Tibial artery (tissue), 4 donors: Measurements from ENCODE around the gene OR52E6.
A peak's percentile ranks its signal among the peaks of the same experiment; 100 is the strongest.

Experiments used
- DNase-seq, 2 donors: peaks; one replicate each; pipeline ENCODE4 v3.0.0-alpha.2; 2019
- H3K27ac ChIP-seq, 2 donors: fragments of 200-600 bp; sonication (generic) in 1 of 2; 1 replicate in 1 of 2; 2 replicates in 1 of 2; pipeline ENCODE4 v1.5.1; 2018 to 2019; ENCODE audit warnings: mild to moderate bottlenecking in 1 of 2
- H3K27me3 ChIP-seq, 2 donors: fragments of 200-600 bp; sonication (generic) in 1 of 2; one replicate each; pipeline versions ENCODE4 v1.5.1 to v1.6.0; 2016 to 2019
- H3K36me3 ChIP-seq, 3 donors: fragments of 200-600 bp; sonication (generic) in 2 of 3; one replicate each; pipeline ENCODE4 v1.5.1; 2016 to 2019; ENCODE audit warnings: mild to moderate bottlenecking in 2 of 3
- H3K4me1 ChIP-seq, 4 donors: fragments of 200-600 bp; sonication (generic) in 2 of 4; 1 replicate in 3 of 4; 2 replicates in 1 of 4; pipeline ENCODE4 v1.5.1; 2016 to 2019
- H3K4me3 ChIP-seq, 2 donors: fragments of 200-600 bp; sonication (generic) in 1 of 2; 1 replicate in 1 of 2; 2 replicates in 1 of 2; pipeline ENCODE4 v1.5.1; 2018 to 2019; ENCODE audit warnings: mild to moderate bottlenecking in 2 of 2
- H3K9me3 ChIP-seq, 3 donors: fragments of 200-600 bp; sonication (generic) in 1 of 3; one replicate each; pipeline ENCODE4 v1.5.1; 2016 to 2019
- CTCF ChIP-seq, 2 experiments: fragments of 200-600 bp in 1 of 2; fragments of 450-650 bp in 1 of 2; IDR thresholded peaks; one replicate each; pipeline ENCODE4 v1.5.1; 2017 to 2019; ENCODE audit warnings: antibody characterized with exemption in 2 of 2, mild to moderate bottlenecking in 1 of 2, moderate library complexity in 1 of 2
- intact Hi-C: fragments of 100-400 bp; cut with DNase I; formaldehyde crosslinking; loops from one replicate; pipeline ENCODE4 v1.15.0; 2023; ENCODE audit warnings: low total_unique reads

OR52E6 gene

GRCh38 chr11:5809905-5810795 is 31.5 kb downstream of the OR52E6 start:
- no peak overlapping the region for H3K27ac ChIP-seq
- H3K36me3 ChIP-seq = no peaks in the 10 kb centered on the region
- H3K4me3 ChIP-seq = no peak overlapping the region
- intact Hi-C loops = loop anchor here (10.0 kb wide), 1 partner anchor 335 kb away; no protein-coding TSS in a partner anchor
- no peaks in the 10 kb centered on the region for H3K9me3 ChIP-seq
- DNase-seq = no peak
- no peak for TF ChIP-seq CTCF (IDR thresholded peaks at IDR 0.05)
- H3K4me1 ChIP-seq = peaks cover 0 to 9% (median 4%) of the 10 kb centered on the region in 4 donors
- H3K27me3 ChIP-seq = peaks cover 0 to 6% of the 10 kb centered on the region in 2 donors

DNA sequence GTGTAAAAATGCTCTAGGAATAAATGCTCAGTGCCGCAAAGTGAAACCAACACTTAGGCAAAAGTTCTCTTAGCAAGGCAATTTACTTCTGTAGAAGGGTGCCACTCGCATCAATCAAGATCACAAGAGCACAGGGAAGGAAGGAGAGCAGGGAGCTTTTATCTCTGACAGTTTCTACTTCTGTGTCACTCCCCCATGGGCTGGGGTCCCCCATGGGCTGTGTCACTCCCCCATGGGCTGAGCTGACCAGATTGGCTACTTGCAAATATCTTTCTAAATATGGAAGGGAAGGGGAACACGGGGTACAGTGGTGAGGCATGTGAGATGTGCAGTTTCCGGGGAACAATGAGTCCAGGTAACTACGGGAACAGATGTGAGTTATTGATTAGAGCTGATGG is 32.6 kb downstream of the OR52E6 start:
- no peak for DNase-seq
- no peaks in the 10 kb centered on the region for H3K36me3 ChIP-seq
- peaks cover 0 to 6% of the 10 kb centered on the region in 2 donors for H3K27me3 ChIP-seq
- peaks cover 0 to 9% (median 4%) of the 10 kb centered on the region in 4 donors for H3K4me1 ChIP-seq
- intact Hi-C loops = loop anchor here (10.0 kb wide), 1 partner anchor 334 kb away; no protein-coding TSS in a partner anchor
- no peak overlapping the region for H3K27ac ChIP-seq
- no peak for TF ChIP-seq CTCF (IDR thresholded peaks at IDR 0.05)
- H3K4me3 ChIP-seq = peak overlapping the region; percentile 35 to 37
- H3K9me3 ChIP-seq = no peaks in the 10 kb centered on the region

DNA sequence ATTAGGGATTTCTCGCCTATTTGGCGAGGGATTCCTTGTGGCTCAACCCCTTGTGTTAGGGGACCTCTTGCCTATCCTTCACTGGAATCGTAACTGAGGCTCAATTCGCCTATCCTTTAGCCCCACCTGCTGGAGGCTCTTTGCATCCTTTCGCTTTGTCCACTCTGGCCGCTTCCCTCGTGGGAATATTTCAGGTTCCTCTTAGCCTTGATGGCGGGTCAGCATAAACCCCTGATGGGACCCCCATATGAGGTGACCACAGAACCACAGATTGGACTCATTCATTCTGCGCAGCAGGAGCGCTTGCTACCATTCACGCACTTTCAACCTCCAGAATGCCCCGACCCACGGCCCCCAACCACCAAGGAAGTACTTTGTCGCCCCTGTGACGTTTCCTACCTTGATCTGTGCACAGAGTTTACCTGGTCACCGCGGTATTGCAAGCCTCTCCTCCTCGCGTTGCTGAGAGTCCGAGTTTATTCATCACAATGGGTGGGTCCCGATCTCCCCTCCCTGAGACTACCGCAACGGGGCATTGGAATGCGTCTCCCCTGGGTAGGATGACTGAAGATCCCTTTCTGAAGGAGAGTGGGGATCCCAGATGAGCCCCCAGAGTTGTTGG is 33.1 kb downstream of the OR52E6 start, which contains the start of gene OR52N2:
TSS of gene OR52N2 (plus strand) at position 425 of the 622 bp plus-strand sequence. CDS start 11,412 bp downstream, outside the sequence.
- peak within 1 kb of the TSS; percentile 35 to 37 for H3K4me3 ChIP-seq
- DNase-seq = peak; percentile 72 to 82
- peak; percentile 77 to 79 for TF ChIP-seq CTCF (IDR thresholded peaks at IDR 0.05)
- no peak within 1 kb of the TSS for H3K27ac ChIP-seq
- H3K27me3 ChIP-seq = peaks cover 0 to 6% of the 10 kb centered on the region in 2 donors
- H3K36me3 ChIP-seq = no peaks in the 10 kb centered on the region
- intact Hi-C loops = loop anchor here (10.0 kb wide), 1 partner anchor 334 kb away; no protein-coding TSS in a partner anchor
- no peaks in the 10 kb centered on the region for H3K9me3 ChIP-seq
- peaks cover 0 to 9% (median 4%) of the 10 kb centered on the region in 4 donors for H3K4me1 ChIP-seq

- no peaks in the 10 kb centered on the region for H3K9me3 ChIP-seq
- H3K27ac ChIP-seq = no peak overlapping the region
- intact Hi-C loops = loop anchor here (10.0 kb wide), 1 partner anchor 333 kb away; no protein-coding TSS in a partner anchor
- peaks cover 0 to 6% of the 10 kb centered on the region in 2 donors for H3K27me3 ChIP-seq
- no peaks in the 10 kb centered on the region for H3K36me3 ChIP-seq
- no peak for TF ChIP-seq CTCF (IDR thresholded peaks at IDR 0.05)
- H3K4me1 ChIP-seq = peaks cover 0 to 9% (median 4%) of the 10 kb centered on the region in 4 donors
- no peak overlapping the region for H3K4me3 ChIP-seq
- DNase-seq = no peak
These were observed 34.1 kb downstream of the OR52E6 start for GRCh38 chr11:5807580-5807979.

- no peak overlapping the region for H3K4me3 ChIP-seq
- TF ChIP-seq CTCF (IDR thresholded peaks at IDR 0.05) = no peak
- H3K9me3 ChIP-seq = no peaks in the 10 kb centered on the region
- no peak overlapping the region for H3K27ac ChIP-seq
- peaks cover 0 to 2% of the 10 kb centered on the region in 2 donors for H3K27me3 ChIP-seq
- H3K4me1 ChIP-seq = peaks cover 0 to 9% (median 2%) of the 10 kb centered on the region in 4 donors
- no peaks in the 10 kb centered on the region for H3K36me3 ChIP-seq
- no peak for DNase-seq
- intact Hi-C loops = loop anchor here (10.0 kb wide), 1 partner anchor 329 kb away; no protein-coding TSS in a partner anchor
These were observed 37.7 kb downstream of the OR52E6 start for GRCh38 chr11:5803982-5804381.
